CD4-positive, alpha-beta T cell treated with Interferon gamma for 1 hour (primary cell): ENCODE measurements around the gene HPGD.

Experiments
- DNase-seq: peaks from one replicate; pipeline ENCODE4 v3.0.0-alpha.2; 2020

Gene HPGD

GRCh38 chr4:174522183-174523024 lies at the start of gene HPGD:
Gene HPGD (minus strand): TSS chr4:174522488. CDS start chr4:174522451, 37 bp downstream.
- peak; percentile 76 for DNase-seq

- DNase-seq, result no peak
Observed at GRCh38 chr4:174564529-174564928, 42.2 kb upstream of the HPGD start.

- DNase-seq, result no peak
Observed at GRCh38 chr4:174563399-174563798, 41.1 kb upstream of the HPGD start.

- no peak for DNase-seq
Observed at GRCh38 chr4:174561560-174561959, 39.3 kb upstream of the HPGD start.

GRCh38 chr4:174559894-174560293 lies 37.6 kb upstream of the HPGD start:
- no peak for DNase-seq

GRCh38 chr4:174555789-174556630 lies 33.7 kb upstream of the HPGD start:
- no peak for DNase-seq

- no peak for DNase-seq
Observed at GRCh38 chr4:174554231-174554728, 32.0 kb upstream of the HPGD start.

- no peak for DNase-seq
Observed at GRCh38 chr4:174553828-174554227, 31.5 kb upstream of the HPGD start.

- DNase-seq, result no peak
Observed at GRCh38 chr4:174553031-174553430, 30.7 kb upstream of the HPGD start.

GRCh38 chr4:174550541-174550940 lies 28.3 kb upstream of the HPGD start:
- DNase-seq, result no peak

GRCh38 chr4:174549721-174550120 lies 27.4 kb upstream of the HPGD start:
- no peak for DNase-seq

- DNase-seq, result no peak
Observed at GRCh38 chr4:174545268-174545667, 23.0 kb upstream of the HPGD start.

- no peak for DNase-seq
Observed at GRCh38 chr4:174544496-174544895, 22.2 kb upstream of the HPGD start.

- DNase-seq, result no peak
Observed at GRCh38 chr4:174540175-174540574, 17.9 kb upstream of the HPGD start.

GRCh38 chr4:174539571-174539970 lies 17.3 kb upstream of the HPGD start:
- no peak for DNase-seq

- no peak for DNase-seq
Observed at GRCh38 chr4:174538876-174539250, 16.6 kb upstream of the HPGD start.

- no peak for DNase-seq
Observed at GRCh38 chr4:174538123-174538875, 16.0 kb upstream of the HPGD start.

GRCh38 chr4:174537634-174538033 lies 15.3 kb upstream of the HPGD start:
- DNase-seq, result no peak

- DNase-seq, result no peak
Observed at GRCh38 chr4:174534461-174534860, 12.2 kb upstream of the HPGD start.

- no peak for DNase-seq
Observed at GRCh38 chr4:174532445-174532844, 10.2 kb upstream of the HPGD start.

GRCh38 chr4:174531486-174531885 lies 9.2 kb upstream of the HPGD start:
- no peak for DNase-seq

- DNase-seq, result no peak
Observed at GRCh38 chr4:174528226-174528625, 5.9 kb upstream of the HPGD start.

GRCh38 chr4:174526731-174527130 lies 4.4 kb upstream of the HPGD start:
- DNase-seq, result no peak
